Right lobe of liver (tissue), 4 donors: Measurements from ENCODE around the gene CLIP4.

ENCODE experiments used
- POLR2A ChIP-seq: fragments of 450-650 bp; IDR thresholded peaks from one replicate; pipeline ENCODE4 v1.6.1; 2017; ENCODE audit warnings: antibody characterized with exemption, mild to moderate bottlenecking
- TF ChIP-seq, protein P1 (sequence below), 4 donors: fragments of 200-600 bp in 3 of 4; fragments of 450-650 bp in 1 of 4; IDR thresholded peaks; one replicate each; pipeline versions ENCODE4 v1.5.1 to v1.8.0; 2016 to 2022; ENCODE audit warnings: antibody characterized with exemption in 4 of 4, mild to moderate bottlenecking in 2 of 4
- donor health status: DM: no; HTN: no; CAD: no.
- donor health status: DM: no; HTN: no; CAD: no.
- donor health status: DM: no; HTN: yes; CAD: no.

GRCh38 chr2:29232041-29232440 is 116.8 kb downstream of the CLIP4 start:
- TF ChIP-seq, protein P1, sequence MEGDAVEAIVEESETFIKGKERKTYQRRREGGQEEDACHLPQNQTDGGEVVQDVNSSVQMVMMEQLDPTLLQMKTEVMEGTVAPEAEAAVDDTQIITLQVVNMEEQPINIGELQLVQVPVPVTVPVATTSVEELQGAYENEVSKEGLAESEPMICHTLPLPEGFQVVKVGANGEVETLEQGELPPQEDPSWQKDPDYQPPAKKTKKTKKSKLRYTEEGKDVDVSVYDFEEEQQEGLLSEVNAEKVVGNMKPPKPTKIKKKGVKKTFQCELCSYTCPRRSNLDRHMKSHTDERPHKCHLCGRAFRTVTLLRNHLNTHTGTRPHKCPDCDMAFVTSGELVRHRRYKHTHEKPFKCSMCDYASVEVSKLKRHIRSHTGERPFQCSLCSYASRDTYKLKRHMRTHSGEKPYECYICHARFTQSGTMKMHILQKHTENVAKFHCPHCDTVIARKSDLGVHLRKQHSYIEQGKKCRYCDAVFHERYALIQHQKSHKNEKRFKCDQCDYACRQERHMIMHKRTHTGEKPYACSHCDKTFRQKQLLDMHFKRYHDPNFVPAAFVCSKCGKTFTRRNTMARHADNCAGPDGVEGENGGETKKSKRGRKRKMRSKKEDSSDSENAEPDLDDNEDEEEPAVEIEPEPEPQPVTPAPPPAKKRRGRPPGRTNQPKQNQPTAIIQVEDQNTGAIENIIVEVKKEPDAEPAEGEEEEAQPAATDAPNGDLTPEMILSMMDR (IDR thresholded peaks at IDR 0.05), result no peak
- TF ChIP-seq POLR2A, result no peak
